GM21528 (cell line): ENCODE measurements around the gene PLIN5.

Experiments
- ATAC-seq: cut with Tn5 transposase; IDR thresholded peaks from one replicate; pipeline ENCODE4 v1.9.1; 2021; ENCODE audit warnings: mild to moderate bottlenecking, moderate library complexity; ENCODE audit not compliant: unreplicated experiment, low FRiP score

Gene PLIN5

GRCh38 chr19:4534836-4535658 is at the start of gene PLIN5:
Gene PLIN5, minus strand, starts transcription at chr19:4535224. Its CDS starts 1,150 bp downstream, at chr19:4534074.
- ATAC-seq, result no peak

- ATAC-seq, result no peak
These were observed 49.1 kb upstream of the PLIN5 start for GRCh38 chr19:4583961-4584669.

GRCh38 chr19:4582980-4583842 is 48.2 kb upstream of the PLIN5 start:
- no peak for ATAC-seq

GRCh38 chr19:4581666-4582553 is 46.9 kb upstream of the PLIN5 start:
- no peak for ATAC-seq

GRCh38 chr19:4580961-4581665 is 46.1 kb upstream of the PLIN5 start:
- ATAC-seq, result no peak

GRCh38 chr19:4580021-4580901 is 45.2 kb upstream of the PLIN5 start:
- ATAC-seq, result no peak

- no peak for ATAC-seq
These were observed 44.4 kb upstream of the PLIN5 start for GRCh38 chr19:4579389-4579788.

- ATAC-seq, result no peak
These were observed 43.7 kb upstream of the PLIN5 start for GRCh38 chr19:4578552-4579248.

GRCh38 chr19:4577020-4577782 is 42.2 kb upstream of the PLIN5 start:
- ATAC-seq, result no peak

GRCh38 chr19:4576016-4576933 is 41.3 kb upstream of the PLIN5 start:
- ATAC-seq, result no peak

GRCh38 chr19:4575267-4576015 is 40.4 kb upstream of the PLIN5 start:
- no peak for ATAC-seq

- ATAC-seq, result no peak
These were observed 38.7 kb upstream of the PLIN5 start for GRCh38 chr19:4573682-4574081.

GRCh38 chr19:4571305-4571917 is 36.4 kb upstream of the PLIN5 start:
- ATAC-seq, result no peak

GRCh38 chr19:4570916-4571304 is 35.9 kb upstream of the PLIN5 start:
- no peak for ATAC-seq

GRCh38 chr19:4570402-4570801 is 35.4 kb upstream of the PLIN5 start:
- no peak for ATAC-seq
